A549 (cell line): ENCODE measurements around the gene C1QTNF3.

Experiments
- CEBPB ChIP-seq, 2 experiments: fragments of >200 bp in 1 of 2; sonication (Bioruptor Twin) in 1 of 2; formaldehyde crosslinking in 1 of 2; IDR thresholded peaks; 2 replicates each; pipeline ENCODE4 v1.6.1; 2012 to 2016
- CTCF ChIP-seq: fragments of >200 bp; sonication (Bioruptor Twin); formaldehyde crosslinking; IDR thresholded peaks from 3 replicates; pipeline ENCODE4 v1.5.1; 2016
- EHF ChIP-seq: fragments of 250-450 bp; sonication (Bioruptor Pico); IDR thresholded peaks from 2 replicates; pipeline ENCODE4 v1.5.0; 2020; ENCODE audit warnings: mild to moderate bottlenecking
- KDM1A ChIP-seq: fragments of 200-600 bp; sonication (generic); IDR thresholded peaks from 2 replicates; pipeline ENCODE4 v1.6.1; 2016; ENCODE audit warnings: low read depth, mild to moderate bottlenecking
- POLR2A ChIP-seq: IDR thresholded peaks from 2 replicates; pipeline ENCODE4 v1.6.1; 2012; ENCODE audit warnings: mild to moderate bottlenecking, low read length
- RAD21 ChIP-seq, 2 experiments: fragments of >200 bp in 1 of 2; sonication (Bioruptor Twin) in 1 of 2; formaldehyde crosslinking in 1 of 2; IDR thresholded peaks in 1 of 2; conservative IDR thresholded peaks in 1 of 2; 2 replicates in 1 of 2; 3 replicates in 1 of 2; pipeline ENCODE4 v1.6.1; 2012 to 2018; ENCODE audit warnings: inconsistent platforms in 1 of 2
- RCOR1 ChIP-seq: fragments of 150-350 bp; IDR thresholded peaks from 2 replicates; pipeline ENCODE4 v1.6.1; 2014; ENCODE audit warnings: antibody characterized with exemption, low read length, low read depth
- ZFP36 ChIP-seq: fragments of 450-650 bp; IDR thresholded peaks from 2 replicates; pipeline ENCODE4 v1.6.1; 2014; ENCODE audit warnings: borderline replicate concordance; ENCODE audit not compliant: partially characterized antibody

- TF ChIP-seq POLR2A = no peak
- no peak for TF ChIP-seq CTCF
- TF ChIP-seq KDM1A = no peak
- TF ChIP-seq ZFP36 = no peak
- no peak for TF ChIP-seq CEBPB (IDR thresholded peaks at IDR 0.05)
- TF ChIP-seq RAD21 (conservative IDR thresholded peaks at IDR 0.05 in 1 of 2, IDR thresholded peaks at IDR 0.05 in 1 of 2) = no peak
- no peak for TF ChIP-seq RCOR1
- no peak for TF ChIP-seq EHF (CRISPR knock-in tag)
Observed at GRCh38 chr5:34016750-34017149, 26.3 kb downstream of the C1QTNF3 start.
